Omental fat pad (tissue), 4 donors: Measurements from ENCODE around the gene MECP2. TPM values are rescaled to one million over a fixed set of nuclear protein-coding genes. Genes with fewer than 3 reads are reported as not detected.

Experiments
- ATAC-seq: fragments of 150-250 bp; one replicate; pipeline ENCODE4 v1.9.1; 2016; ENCODE audit warnings: mild to moderate bottlenecking, moderate library complexity; ENCODE audit not compliant: low FRiP score
- DNase-seq: peaks from one replicate; pipeline ENCODE4 v3.0.0-alpha.2; 2019; ENCODE audit warnings: low spot score
- total RNA-seq, 4 donors: library from RNA; depleted of rRNA; stranded (reverse); fragments of >200 nt; gene quantifications; one replicate each; pipeline ENCODE4 v1.1.0, GENCODE V29; 2016
- TF ChIP-seq, protein P1 (sequence below), 3 donors: fragments of 450-650 bp; IDR thresholded peaks; one replicate each; pipeline ENCODE4 v1.5.1; 2016 to 2017; ENCODE audit warnings: antibody characterized with exemption in 3 of 3, mild to moderate bottlenecking in 3 of 3, moderate library complexity in 2 of 3

MECP2 gene
- total RNA-seq, 4 donors from 2014 or later = 48.8 to 66.7 (median 56.0) TPM

- ATAC-seq (no peak), DNase-seq (no peak)
- TF ChIP-seq, protein P1, sequence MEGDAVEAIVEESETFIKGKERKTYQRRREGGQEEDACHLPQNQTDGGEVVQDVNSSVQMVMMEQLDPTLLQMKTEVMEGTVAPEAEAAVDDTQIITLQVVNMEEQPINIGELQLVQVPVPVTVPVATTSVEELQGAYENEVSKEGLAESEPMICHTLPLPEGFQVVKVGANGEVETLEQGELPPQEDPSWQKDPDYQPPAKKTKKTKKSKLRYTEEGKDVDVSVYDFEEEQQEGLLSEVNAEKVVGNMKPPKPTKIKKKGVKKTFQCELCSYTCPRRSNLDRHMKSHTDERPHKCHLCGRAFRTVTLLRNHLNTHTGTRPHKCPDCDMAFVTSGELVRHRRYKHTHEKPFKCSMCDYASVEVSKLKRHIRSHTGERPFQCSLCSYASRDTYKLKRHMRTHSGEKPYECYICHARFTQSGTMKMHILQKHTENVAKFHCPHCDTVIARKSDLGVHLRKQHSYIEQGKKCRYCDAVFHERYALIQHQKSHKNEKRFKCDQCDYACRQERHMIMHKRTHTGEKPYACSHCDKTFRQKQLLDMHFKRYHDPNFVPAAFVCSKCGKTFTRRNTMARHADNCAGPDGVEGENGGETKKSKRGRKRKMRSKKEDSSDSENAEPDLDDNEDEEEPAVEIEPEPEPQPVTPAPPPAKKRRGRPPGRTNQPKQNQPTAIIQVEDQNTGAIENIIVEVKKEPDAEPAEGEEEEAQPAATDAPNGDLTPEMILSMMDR (IDR thresholded peaks at IDR 0.05) = peak in 1 of 3 donors; percentile 62
Observed at GRCh38 chrX:154013614-154014360, 83.7 kb downstream of the MECP2 start.

GRCh38 chrX:154013001-154013421 lies 84.5 kb downstream of the MECP2 start:
- ATAC-seq = no peak
- TF ChIP-seq, protein P1 (IDR thresholded peaks at IDR 0.05) = no peak
- no peak for DNase-seq

DNA sequence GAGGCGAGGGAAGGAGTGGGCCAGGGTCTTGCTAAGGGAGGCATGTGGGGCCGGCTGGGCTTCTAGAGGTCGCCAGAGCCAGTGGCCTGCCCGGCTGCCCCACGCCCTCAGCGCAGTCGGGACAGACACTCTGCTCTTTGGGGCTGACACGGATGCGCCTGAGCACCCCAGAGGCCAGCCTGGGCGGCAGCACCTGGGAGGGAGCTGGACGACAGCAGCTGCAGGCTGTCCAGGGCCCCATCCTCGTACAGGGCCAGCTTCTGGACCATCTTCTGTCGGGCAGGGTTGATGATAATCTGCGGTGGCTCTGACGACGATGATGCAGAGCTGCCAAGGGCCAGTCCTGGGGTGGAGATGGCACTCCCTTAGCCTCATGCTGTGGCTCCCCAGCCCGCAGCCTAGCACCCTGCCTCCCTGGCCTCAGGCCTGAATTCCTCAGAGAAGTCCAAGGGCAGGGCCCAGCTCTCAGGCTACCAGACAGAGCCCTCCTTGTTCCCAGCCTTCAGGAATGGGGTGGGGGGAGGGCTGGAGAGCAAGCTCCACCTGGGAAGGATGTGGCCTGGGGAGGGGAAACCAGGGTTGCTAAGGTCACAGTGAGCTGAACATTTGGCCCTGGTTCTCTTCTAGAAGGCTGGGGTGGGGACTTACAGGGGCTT lies 85.1 kb downstream of the MECP2 start:
- DNase-seq (no peak), ATAC-seq (no peak)
- TF ChIP-seq, protein P1 (IDR thresholded peaks at IDR 0.05) = no peak

- TF ChIP-seq, protein P1 (IDR thresholded peaks at IDR 0.05) = no peak
- ATAC-seq (no peak), DNase-seq (no peak)
Observed at GRCh38 chrX:154011376-154012335, 85.9 kb downstream of the MECP2 start.

DNA sequence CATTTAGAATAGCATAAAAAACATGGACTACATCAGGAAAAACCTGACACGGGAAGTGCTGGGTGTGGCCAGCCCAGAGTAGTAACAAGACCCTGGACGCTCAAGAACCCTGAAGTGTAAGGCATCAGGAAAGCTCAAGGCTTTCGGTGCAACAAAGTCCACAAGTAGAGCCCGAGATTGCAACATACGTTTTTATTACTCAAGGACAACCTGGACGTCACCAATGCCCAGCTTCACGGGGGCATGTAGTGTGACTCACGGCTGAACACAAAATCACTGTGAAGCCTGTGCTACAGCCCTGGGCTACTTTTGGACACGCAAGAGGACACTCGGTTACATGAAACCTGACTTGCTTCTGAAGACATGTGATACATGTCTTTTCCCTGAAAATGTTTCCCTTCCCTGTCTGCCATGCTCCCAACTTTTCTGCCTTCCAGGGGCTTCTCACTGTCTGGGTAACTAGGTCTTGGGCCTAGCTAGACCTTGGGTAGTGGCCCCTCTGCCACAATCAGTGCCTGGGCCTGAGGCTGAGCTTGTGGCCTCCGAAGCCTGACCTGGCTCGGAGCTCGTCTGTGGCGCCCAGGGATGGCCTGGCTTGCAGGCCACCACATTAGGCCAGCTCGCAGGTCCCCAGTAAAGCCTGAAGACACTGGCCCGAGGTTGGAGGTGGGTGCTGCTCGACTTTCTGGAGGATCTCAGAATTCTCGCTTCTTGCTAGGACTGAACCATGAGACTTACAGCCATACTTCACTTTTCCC lies 87.0 kb downstream of the MECP2 start:
- TF ChIP-seq, protein P1 (IDR thresholded peaks at IDR 0.05) = no peak
- no peak for ATAC-seq
- no peak for DNase-seq

DNA sequence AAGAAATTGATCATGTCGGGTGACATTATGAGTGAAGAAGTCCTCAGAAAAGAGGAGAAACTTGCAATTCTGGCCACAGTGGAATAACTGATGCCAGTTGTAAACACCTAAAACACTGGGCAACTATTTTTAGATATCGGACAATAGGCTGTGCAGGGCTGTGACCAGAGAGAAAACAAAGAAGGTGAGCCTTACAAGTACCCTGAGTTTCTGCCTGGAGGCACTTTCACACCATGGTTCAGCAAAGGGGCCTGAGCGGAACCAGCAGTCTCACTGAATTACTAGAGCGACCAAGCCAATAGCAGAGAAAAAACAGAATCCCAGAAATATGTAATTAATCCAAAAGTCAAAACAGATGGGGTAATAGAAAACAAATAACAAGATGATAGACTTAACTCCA lies 89.0 kb downstream of the MECP2 start:
- ATAC-seq = no peak
- TF ChIP-seq, protein P1 (IDR thresholded peaks at IDR 0.05) = no peak
- no peak for DNase-seq
